SK-N-SH (cell line): Measurements from ENCODE around the gene AACS.

ENCODE experiments used
- CTCF ChIP-seq: fragments of 200-600 bp; sonication (generic); IDR thresholded peaks from 2 replicates; pipeline ENCODE4 v1.6.1; 2017; ENCODE audit warnings: antibody characterized with exemption, mild to moderate bottlenecking, moderate library complexity
- EZH2phosphoT487 ChIP-seq: fragments of 200-600 bp; sonication (generic); IDR thresholded peaks from 2 replicates; pipeline ENCODE4 v1.6.1; 2017; ENCODE audit warnings: low read depth, mixed run types, mild to moderate bottlenecking, antibody characterized with exemption, moderate library complexity, borderline replicate concordance
- MAX ChIP-seq: IDR thresholded peaks from 2 replicates; pipeline ENCODE4 v1.4.0; 2012; ENCODE audit warnings: low read depth
- NFIC ChIP-seq: IDR thresholded peaks from 2 replicates; pipeline ENCODE4 v1.4.0; 2012; ENCODE audit warnings: borderline replicate concordance
- RFX5 ChIP-seq: IDR thresholded peaks from 2 replicates; pipeline ENCODE4 v1.6.1; 2012; ENCODE audit warnings: mild to moderate bottlenecking, improper control_type of control experiment, low read length
- YY1 ChIP-seq: IDR thresholded peaks from 2 replicates; pipeline ENCODE4 v1.4.0; 2012; ENCODE audit warnings: low read depth, mild to moderate bottlenecking
- TF ChIP-seq, protein P1 (sequence below): IDR thresholded peaks from 2 replicates; pipeline ENCODE4 v1.4.0; 2012; ENCODE audit warnings: low read depth, borderline replicate concordance

DNA sequence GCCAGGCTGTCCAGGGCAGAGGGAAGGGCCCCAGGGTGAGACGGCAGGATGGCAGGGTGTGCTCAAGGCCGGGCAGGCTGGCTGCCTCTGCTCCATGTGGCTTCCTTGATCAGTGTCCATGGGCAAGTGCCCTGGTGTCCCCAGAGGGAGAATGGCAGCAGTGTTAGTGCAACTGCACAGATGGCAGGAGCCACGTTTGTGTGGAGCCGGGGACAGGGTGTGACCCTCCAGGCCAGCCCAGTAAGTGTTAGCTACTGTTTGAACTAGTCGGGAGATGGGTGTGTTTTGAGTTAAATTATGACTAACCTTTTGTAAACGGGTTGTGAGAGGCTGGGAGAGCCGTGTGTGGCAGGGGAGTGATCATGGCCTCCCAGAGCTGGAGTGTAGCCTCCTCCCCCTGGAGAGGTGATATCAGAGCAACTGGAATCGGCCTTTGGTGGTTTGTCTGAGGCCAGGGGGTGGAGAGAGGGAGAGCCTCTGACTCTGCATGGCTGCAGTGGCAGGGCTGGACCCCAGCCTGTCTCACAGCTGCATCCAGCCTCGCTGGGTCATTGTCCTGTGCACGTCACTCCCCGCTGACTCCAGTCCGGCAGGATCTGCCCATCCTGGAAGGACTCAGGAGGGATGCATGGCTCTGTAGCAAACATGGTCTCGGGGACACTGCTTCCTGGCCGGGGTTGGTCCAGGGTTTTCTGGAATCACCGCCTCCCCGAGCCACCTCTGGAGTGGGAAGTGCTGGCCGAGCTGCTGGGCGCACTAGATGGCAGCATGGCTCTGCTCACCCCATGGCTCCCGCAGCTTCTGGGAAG is 27.8 kb downstream of the AACS start:
- TF ChIP-seq CTCF: no peak
- TF ChIP-seq EZH2phosphoT487: no peak
- no peak for TF ChIP-seq MAX
- TF ChIP-seq RFX5: no peak
- TF ChIP-seq YY1: no peak
- no peak for TF ChIP-seq NFIC
- TF ChIP-seq, protein P1, sequence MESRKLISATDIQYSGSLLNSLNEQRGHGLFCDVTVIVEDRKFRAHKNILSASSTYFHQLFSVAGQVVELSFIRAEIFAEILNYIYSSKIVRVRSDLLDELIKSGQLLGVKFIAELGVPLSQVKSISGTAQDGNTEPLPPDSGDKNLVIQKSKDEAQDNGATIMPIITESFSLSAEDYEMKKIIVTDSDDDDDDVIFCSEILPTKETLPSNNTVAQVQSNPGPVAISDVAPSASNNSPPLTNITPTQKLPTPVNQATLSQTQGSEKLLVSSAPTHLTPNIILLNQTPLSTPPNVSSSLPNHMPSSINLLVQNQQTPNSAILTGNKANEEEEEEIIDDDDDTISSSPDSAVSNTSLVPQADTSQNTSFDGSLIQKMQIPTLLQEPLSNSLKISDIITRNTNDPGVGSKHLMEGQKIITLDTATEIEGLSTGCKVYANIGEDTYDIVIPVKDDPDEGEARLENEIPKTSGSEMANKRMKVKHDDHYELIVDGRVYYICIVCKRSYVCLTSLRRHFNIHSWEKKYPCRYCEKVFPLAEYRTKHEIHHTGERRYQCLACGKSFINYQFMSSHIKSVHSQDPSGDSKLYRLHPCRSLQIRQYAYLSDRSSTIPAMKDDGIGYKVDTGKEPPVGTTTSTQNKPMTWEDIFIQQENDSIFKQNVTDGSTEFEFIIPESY: no peak
